GM19240 (cell line): Measurements from ENCODE around the gene TRABD2B.

Source experiments
- DNase-seq: peaks from one replicate; pipeline ENCODE4 v3.0.0; 2011; ENCODE audit warnings: low spot score; ENCODE audit not compliant: insufficient read length

Gene TRABD2B

GRCh38 chr1:47778280-47778679 is 218.9 kb downstream of the TRABD2B start:
- no peak for DNase-seq

DNA sequence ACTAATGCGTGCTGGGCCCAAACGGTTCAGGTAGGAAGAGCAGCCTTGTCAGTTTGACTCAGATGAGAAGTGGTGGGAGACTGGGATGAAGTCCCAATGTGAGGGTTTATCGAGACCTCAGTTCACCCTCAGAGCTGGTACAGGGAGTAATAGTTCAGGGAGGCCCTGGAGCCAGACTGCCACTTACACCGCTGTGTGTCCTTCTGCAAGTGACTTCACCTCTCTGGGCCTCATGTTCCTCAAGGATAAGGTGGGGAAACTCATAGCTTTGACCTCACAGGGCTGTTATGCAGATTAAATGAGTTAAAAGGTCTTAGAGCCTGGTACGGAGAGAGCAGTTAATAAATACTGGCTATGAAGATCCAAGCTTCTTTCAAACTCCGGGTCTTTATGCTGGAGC is 219.9 kb downstream of the TRABD2B start:
- no peak for DNase-seq

GRCh38 chr1:47776667-47777131 is 220.5 kb downstream of the TRABD2B start:
- DNase-seq = no peak

DNA sequence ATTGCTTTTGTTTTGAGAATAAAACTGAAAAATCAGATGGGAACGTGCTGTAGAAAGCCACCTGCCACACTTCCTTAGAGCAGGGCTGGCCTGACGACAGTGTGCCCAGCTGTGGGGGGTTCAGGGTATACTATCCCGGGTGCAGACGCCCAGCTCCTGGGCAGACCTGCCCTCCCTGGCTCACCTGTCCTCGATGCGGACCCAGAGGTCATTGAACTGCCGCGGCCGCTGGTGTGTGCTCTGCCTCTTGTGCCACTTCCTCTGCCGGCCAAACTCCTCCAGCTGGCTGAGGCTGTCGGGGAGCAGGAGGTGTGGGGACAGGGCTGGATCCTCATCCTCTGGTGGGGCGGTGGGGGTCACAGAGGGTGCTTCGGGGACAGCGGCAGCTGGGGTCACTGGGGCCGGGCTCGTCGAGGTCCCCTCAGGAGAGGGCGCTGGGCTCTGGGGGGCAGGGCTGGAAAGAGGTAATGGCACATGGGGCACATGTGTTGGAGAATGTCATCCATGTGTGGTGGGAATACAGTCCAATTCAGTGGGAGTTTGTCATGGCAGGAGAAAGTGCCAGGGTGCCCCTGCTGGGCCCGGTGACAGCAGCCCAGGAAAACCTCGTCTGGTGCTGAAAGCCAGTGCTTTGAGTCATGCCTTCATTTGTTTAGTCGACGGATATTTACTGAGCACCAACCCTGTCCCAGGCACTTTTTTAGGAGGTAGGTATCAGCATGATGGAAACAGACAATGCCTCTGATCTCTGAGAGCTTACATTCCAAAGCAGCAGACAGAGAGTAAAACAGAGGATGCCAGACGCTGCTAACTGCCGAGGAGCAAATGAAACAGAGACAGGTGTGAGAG is 222.0 kb downstream of the TRABD2B start:
- no peak for DNase-seq

DNA sequence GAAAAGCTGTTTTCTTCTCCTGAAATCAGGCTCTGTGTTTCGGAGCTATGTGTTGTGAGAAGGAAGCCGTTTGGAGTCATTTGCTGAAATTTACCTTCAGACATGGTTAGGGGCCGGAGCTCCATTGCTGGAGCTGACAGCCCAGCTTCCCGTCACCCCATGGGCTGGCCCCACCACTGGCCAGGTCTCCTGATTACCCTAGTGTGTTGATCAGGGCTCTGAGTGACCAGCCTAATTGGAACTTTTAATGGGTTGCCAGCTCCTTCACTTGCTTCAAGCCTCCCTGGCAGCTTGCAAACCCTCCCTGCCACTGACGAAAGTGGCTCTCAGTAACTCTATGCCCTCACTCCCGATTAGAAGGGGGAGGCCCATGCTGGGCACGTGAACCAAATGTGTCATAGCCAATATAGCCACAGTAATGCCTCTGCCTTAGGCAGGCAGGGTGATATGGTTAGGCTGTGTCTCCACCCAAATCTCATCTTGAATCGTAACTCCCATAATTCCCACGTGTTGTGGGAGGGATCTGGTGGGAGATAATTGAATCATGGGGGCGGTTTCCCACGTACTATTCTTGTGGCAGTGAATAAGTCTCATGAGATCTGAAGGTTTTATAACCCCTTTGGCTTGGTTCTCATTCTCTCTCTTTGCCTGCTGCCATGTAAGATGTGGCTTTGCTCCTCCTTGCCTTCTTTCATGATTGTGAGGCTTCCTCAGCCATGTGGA is 224.1 kb downstream of the TRABD2B start:
- DNase-seq = no peak

GRCh38 chr1:47772281-47772680 is 224.9 kb downstream of the TRABD2B start:
- no peak for DNase-seq

GRCh38 chr1:47771751-47772150 is 225.4 kb downstream of the TRABD2B start:
- DNase-seq = no peak

- no peak for DNase-seq
Observed at GRCh38 chr1:47769983-47770382, 227.2 kb downstream of the TRABD2B start.

DNA sequence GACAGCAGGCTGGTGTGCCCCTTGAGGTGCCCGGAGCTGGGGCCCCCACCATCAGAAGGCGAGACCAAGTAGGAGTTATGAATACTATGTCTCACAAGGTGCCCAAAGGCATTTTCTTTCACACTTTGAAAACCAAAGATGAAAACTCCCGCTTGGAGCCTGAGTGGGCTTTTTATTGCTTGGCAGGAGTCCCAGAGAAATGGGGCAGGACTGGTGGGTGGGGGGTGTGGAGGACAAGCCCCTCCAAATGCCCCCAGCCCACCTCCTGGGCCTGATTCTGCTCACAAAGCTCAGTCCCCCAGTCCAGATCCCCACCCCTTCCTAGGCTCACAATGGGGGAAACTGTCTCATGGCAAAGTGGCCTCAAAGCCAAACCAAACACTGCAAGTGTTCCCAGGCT is 227.9 kb downstream of the TRABD2B start:
- no peak for DNase-seq

- DNase-seq = no peak
Observed at GRCh38 chr1:47767741-47768100, 229.5 kb downstream of the TRABD2B start.

- DNase-seq = no peak
Observed at GRCh38 chr1:47766832-47767740, 230.1 kb downstream of the TRABD2B start.

GRCh38 chr1:47765742-47766485 is 231.3 kb downstream of the TRABD2B start:
- no peak for DNase-seq

DNA sequence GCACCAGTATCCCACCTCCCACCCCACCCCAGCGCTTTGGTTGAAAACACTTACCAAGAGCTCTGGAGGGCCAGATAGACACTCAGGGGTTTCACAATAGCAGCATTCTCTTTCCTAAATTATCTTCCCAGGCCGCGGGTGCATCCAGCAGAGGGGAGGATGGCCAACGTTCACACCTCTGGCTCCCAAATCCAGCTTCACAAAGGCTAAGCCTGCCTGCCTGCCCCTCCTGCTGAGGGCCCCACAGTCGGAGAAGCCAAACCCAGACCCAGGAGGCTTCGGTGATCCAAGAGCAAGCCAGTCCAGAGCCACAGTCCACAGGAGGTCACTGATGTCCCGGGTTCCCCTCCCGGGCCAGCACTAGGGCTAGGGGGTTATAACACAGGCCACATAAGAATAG is 231.9 kb downstream of the TRABD2B start:
- DNase-seq = no peak

DNA sequence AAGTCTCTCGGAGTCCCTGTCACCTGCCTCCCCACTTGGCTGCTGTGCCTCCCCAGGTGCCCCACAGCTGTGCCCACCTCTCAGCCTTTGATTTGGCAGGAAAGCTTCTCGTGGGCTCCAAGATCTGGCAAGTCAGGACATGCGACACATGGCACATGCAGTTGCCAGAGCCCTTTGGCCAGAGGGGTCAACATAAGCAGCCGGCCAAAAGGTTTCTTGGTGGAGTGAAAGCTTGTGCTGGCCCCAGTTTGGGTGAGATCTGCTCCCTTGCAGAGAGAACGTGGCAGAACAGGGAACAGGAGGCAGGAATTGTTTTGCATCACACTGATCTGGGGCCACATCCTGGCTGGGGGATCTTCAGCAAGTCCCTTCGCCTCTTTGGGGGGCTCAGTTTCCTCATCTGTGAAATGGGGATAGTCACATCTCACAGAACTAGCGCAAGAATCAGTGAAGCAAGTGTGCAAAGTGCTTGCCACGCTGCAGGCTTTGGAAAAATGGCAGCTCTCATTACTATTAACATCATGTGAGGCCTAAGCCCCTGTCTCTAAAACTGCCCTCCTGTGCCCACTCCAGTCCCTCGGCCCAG is 232.6 kb downstream of the TRABD2B start:
- DNase-seq = no peak

- DNase-seq = no peak
Observed at GRCh38 chr1:47763591-47764171, 233.5 kb downstream of the TRABD2B start.

DNA sequence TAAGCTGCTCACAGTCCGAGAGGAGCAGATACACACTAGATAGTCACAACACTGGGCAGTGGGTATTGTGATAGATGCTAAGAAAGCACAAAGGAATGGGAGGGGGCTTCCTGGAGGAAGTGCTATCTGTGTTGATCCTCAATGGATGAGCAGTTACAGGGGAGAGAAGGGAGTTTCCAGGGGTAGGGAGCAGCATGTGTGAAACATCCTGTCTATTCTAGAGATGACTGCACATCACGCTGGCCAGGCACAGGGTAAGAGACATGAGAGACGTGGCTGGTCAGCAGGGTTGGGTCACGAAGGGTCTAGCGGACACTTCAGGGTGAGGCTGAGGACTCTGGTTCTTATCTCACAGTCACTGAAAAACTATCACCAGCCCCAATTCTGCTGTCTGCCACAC is 235.2 kb downstream of the TRABD2B start:
- no peak for DNase-seq

DNA sequence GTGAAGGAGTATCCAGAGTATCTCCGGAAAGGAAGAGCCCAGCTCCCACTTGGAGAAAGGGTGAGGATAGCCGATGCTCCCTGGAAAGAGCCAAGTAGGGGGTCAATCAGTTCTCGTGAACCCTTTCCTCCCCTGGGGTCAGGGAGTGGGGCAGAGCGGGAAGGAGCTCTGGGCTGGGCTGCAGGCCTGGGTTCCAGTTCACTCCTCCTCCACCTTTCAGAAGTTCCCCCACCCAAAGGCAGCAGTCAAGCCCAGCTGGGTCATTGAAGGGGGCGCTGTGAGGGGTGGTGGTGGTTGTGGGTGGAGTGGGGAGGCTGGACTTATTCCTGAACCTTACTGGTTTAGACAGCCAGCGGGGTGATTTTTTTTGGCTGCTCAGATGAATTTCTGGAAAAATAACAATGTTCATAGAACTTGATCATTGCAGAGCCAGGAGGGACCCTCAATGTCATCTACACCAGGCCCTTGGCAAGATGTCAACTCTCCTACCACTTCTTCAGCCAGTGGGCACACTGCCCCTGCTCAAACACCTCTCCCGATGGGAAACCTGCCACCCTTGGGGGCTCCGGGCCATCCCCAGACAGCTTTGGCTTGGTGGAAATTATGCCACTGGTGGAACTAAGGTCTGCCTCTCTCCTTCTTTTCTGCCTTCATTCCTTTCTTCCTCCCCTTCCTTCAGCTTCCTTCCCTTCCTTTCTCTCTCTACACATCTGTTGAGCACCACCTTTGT is 235.8 kb downstream of the TRABD2B start:
- DNase-seq = no peak

DNA sequence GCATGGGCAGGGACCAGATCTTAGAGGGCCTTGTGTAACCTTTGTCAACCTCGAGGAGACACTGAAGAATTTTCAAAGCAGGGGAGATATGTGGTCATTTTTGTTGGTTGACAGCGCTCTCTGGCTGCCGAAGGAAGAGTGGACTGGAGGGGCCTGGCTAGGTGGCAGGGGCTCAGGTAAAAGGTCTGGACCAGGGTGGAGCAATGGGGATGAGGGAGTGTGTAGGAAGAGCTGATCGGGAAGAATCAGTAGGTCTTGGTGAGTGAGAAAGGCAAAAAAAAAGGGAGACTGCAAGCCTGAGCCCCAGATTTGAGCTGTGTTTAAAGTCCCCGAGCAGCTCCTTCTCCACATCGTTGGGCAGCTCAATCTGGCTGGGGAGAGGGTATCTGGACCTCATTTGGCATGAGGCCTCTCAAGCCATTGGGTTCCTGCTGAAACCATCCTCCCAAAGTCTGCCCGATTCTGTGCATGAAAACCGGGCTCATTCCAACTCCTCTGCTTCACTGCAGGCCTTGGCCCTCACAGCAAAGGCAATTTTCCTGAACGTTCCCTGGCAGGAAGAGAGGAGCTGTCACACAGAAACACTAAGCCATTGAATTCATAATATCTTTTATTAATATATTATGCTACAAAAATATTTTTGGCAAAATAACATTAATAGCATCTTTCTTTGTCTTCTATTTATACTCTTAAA is 237.1 kb downstream of the TRABD2B start:
- DNase-seq = no peak
